Neural progenitor cell (in vitro differentiated cells): ENCODE results near the gene GNAT1.

Source experiments
- EZH2 ChIP-seq: fragments of 200-600 bp; sonication (generic); IDR thresholded peaks from 2 replicates; pipeline ENCODE4 v1.6.1; 2017; ENCODE audit warnings: antibody characterized with exemption, mild to moderate bottlenecking, moderate library complexity
- TF ChIP-seq, protein P1 (sequence below): fragments of 200-600 bp; sonication (generic); IDR thresholded peaks from 2 replicates; pipeline ENCODE4 v1.5.1; 2017; ENCODE audit warnings: antibody characterized with exemption, mild to moderate bottlenecking

DNA sequence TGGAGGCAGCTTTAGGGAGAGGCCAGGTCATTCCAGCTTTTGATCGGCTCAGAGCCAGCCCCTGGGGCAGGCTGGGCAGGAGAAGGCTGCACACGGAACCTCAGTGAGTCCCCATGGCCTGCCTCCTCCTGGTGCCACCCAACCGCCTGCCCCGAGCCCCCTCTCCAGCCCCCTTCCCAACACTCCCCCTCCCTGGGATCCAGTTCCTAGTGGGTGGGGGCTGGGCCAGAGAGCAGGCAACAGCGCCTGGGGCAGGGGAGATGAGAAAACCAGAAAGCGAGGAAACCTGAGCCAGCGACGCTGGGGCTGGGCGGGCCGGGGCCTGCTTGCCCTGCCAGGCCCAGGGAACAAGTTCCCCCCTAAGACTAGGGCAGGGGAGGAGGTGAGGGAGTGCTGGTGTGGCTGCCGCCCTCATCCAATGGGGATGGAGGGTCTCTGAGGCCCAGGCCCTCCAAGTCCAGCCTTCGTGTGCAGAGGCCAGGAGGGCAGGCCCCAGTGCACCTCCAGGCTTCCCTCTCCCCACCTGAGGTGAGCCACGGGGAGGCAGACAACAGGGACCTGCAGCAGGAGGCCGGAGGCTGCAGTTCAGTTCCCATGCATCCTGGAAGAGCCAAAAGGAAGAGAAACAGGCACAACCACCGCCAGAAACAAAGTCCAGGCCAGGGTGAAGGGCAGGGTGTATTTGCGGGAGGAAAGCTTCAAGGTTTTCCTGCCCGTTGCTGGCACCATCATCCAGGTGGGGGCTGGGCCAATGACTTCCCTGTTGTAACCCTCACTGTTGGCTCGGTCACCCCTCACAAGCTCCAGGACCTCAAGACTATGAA, 40.3 kb upstream of the GNAT1 start:
- TF ChIP-seq, protein P1, sequence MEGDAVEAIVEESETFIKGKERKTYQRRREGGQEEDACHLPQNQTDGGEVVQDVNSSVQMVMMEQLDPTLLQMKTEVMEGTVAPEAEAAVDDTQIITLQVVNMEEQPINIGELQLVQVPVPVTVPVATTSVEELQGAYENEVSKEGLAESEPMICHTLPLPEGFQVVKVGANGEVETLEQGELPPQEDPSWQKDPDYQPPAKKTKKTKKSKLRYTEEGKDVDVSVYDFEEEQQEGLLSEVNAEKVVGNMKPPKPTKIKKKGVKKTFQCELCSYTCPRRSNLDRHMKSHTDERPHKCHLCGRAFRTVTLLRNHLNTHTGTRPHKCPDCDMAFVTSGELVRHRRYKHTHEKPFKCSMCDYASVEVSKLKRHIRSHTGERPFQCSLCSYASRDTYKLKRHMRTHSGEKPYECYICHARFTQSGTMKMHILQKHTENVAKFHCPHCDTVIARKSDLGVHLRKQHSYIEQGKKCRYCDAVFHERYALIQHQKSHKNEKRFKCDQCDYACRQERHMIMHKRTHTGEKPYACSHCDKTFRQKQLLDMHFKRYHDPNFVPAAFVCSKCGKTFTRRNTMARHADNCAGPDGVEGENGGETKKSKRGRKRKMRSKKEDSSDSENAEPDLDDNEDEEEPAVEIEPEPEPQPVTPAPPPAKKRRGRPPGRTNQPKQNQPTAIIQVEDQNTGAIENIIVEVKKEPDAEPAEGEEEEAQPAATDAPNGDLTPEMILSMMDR = no peak
- TF ChIP-seq EZH2 = no peak
